Fibroblast of pulmonary artery (primary cell): ENCODE results near the gene HSPA12A.

Source experiments
- DNase-seq: peaks from one replicate; pipeline ENCODE4 v3.0.0-alpha.2; 2010; ENCODE audit warnings: low read depth
- H3K4me3 ChIP-seq: replicated peaks from 2 replicates; pipeline ENCODE4 v1.5.1; 2011; ENCODE audit warnings: low read depth, mild to moderate bottlenecking, control low read depth, low read length, moderate library complexity
- TF ChIP-seq, protein P1 (sequence below): IDR thresholded peaks from 2 replicates; pipeline ENCODE4 v1.5.1; 2011; ENCODE audit warnings: mild to moderate bottlenecking, control low read depth, low read length, inconsistent platforms; ENCODE audit errors: missing control alignments

HSPA12A gene

DNA sequence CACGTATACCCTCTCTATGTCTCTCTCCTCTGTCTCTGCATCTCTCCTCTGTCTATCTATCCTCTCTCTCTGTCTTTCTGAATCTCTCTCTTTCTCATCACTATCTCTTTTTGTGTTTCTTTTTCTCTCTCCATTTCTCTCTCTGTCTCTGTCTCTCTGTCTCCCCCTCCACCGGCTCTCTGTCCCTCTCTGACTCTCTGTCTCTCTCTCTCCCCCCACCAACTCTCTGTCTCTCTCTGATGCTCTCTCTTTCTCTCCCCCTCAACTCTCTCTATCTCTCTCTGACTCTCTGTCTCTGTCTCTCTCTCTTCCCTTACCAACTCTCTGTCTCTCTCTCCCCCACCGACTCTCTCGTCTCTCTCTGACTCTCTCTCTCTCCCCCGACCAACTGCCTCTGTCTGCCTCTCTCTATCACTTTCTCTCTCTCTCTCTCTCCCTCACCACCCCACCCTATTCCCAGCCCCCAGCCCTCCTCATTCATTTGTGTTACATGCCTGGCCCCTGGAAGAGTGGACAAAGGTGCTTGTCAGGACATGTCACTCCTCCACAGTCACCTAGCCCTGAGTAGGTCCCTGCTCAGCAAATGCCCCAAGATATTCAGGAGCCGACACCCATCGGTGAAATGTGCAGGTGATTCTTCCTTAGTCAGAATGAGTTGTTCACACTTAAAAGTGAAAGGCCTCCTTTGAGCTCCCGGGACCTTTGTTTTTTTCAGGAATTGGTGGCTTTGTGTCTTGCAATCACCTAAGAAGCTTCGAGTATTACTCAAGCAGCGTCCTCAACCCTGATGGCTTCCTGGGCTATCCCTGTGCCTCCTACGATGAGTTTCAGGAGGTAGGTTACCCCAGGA, 108.0 kb downstream of the HSPA12A start:
- no peak overlapping the region for H3K4me3 ChIP-seq
- TF ChIP-seq, protein P1, sequence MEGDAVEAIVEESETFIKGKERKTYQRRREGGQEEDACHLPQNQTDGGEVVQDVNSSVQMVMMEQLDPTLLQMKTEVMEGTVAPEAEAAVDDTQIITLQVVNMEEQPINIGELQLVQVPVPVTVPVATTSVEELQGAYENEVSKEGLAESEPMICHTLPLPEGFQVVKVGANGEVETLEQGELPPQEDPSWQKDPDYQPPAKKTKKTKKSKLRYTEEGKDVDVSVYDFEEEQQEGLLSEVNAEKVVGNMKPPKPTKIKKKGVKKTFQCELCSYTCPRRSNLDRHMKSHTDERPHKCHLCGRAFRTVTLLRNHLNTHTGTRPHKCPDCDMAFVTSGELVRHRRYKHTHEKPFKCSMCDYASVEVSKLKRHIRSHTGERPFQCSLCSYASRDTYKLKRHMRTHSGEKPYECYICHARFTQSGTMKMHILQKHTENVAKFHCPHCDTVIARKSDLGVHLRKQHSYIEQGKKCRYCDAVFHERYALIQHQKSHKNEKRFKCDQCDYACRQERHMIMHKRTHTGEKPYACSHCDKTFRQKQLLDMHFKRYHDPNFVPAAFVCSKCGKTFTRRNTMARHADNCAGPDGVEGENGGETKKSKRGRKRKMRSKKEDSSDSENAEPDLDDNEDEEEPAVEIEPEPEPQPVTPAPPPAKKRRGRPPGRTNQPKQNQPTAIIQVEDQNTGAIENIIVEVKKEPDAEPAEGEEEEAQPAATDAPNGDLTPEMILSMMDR = no peak

DNA sequence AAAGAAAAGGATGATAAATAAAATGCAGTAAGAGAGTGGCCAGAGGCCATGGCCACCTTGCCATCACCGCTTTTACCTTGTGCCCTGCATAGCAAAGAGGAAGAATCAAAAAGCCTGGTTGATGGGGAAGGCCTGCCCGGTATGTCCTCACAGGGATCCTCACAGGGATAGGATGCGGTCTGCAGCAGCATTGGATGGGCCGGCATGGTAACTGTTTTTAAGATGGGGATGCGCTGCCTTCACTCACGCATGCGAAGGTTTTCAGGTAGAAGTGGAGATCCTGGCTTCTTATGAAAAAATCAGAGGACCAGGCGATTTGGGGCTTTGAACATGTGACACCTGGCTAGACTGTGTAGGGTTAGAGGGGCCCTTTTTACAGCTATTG, 109.2 kb downstream of the HSPA12A start:
- no peak overlapping the region for H3K4me3 ChIP-seq
- DNase-seq = no peak
- TF ChIP-seq, protein P1 = no peak

More for the DNA sequence above, 108.0 kb downstream of the HSPA12A start:
- no peak for DNase-seq

DNA sequence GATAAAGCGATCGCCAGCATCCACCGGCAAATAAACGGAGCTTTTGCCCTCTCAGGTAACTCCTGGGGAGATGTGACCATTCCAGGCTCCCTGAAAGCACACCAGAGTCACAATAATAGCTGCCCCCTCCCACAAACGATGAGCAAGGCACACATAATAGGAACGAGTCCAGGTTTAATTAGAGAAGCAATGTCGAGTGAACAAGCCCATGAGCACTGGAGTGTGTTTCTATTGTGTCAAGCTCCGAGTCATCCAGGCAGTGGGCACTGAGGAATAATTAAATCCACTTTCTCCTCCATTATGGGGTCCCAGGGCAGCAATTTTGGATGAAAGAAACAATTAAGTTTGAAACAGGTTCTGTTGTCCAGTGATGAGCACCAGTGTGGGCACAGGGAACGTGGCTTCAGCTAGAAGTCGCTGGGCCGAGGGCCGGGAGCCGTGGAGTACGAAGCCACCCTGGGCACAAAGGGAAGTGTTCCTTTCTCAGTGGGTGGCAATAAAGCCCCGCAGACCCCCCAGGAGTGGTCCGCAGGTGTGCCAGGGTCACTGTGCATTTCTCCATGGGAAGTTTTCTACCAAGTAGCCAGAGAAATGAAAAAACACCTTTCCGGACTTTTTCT, 109.7 kb downstream of the HSPA12A start:
- no peak for DNase-seq
- H3K4me3 ChIP-seq = no peak overlapping the region
- TF ChIP-seq, protein P1 = no peak

DNA sequence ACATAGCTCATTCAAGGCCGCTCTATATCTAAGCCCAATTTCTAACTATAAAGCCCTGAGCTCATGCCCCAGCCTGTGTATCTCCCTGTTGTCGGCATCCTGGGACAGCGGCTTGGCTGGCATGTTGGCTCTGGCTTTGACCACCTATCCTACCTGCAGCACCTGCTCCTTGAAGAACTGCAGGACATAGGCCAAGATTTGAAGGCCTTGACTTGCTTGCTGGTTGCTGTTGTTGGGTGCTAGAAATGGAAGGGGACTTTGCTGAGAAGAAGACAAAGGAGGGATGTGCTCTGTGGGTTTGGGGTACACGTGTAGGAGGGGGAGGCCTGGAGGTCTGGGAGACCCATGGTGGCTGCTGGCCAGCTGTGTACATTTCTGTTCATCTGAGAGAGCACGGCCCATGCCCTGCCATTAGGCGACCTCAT, 110.5 kb downstream of the HSPA12A start:
- TF ChIP-seq, protein P1 = no peak
- no peak for DNase-seq
- H3K4me3 ChIP-seq = no peak overlapping the region

DNA sequence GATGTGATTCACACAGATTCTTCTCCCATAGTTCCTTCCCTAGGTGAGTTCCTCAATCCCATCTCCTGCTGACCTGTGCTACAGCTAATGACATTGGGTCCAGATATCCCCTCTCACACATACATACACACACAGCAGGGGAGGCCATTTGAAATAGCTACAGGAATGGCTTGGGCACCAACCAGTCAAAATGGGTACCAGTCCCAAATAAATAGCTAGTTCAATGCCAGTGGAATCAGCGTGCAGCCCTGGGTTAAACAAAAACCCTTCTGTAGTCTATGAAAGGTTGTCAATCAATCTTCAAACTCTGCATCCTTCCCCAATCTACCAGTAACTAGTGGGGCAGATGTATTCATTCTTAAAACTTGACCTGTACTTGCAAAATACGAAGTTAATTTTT, 112.3 kb downstream of the HSPA12A start:
- no peak overlapping the region for H3K4me3 ChIP-seq
- TF ChIP-seq, protein P1 = no peak
- no peak for DNase-seq

DNA sequence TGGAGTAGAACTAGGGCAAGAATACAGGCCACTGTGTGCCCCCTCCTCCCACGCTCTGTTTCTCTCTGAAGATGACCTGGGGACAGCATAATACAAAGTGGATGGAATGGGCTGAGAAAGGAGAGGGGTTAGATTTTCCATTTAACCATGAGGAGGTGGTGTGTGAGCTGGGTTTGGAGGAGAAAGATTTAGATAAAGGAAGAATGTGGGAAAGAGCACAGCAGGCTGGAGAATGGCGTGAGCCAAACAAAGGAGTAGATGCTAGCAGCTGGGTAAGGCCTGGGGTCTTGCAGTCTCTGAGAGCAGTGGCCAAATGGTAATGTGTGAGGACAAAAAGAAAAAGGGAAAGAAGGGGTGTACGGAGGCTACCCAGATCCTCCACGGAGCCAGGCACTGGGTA, 113.0 kb downstream of the HSPA12A start:
- TF ChIP-seq, protein P1 = no peak
- no peak overlapping the region for H3K4me3 ChIP-seq
- no peak for DNase-seq
